ENCODE data around the gene ACIN1.
"Not testable (repeated sequence)": the region's sequence is repeated elsewhere in the genome, so short reads cannot be mapped to it uniquely, and the experiment has no call there.

ACIN1 gene

GRCh38 chr14:23040100-23040499 is 54.8 kb downstream of the ACIN1 start:
- no peak for DNase-seq

- DNase-seq, result no peak
Observed at GRCh38 chr14:23035303-23036144, 59.4 kb downstream of the ACIN1 start.

GRCh38 chr14:23034498-23035302 is 60.2 kb downstream of the ACIN1 start, which contains the start of gene PSMB5:
PSMB5 (minus strand) TSS chr14:23034900; CDS start chr14:23034881, 19 bp downstream.
- no peak for DNase-seq

GRCh38 chr14:23033801-23034497 is 61.0 kb downstream of the ACIN1 start:
- DNase-seq, result no peak

GRCh38 chr14:23033251-23033727 is 61.6 kb downstream of the ACIN1 start:
- DNase-seq, result no peak

- DNase-seq, result no peak
Observed at GRCh38 chr14:23030936-23031335, 64.0 kb downstream of the ACIN1 start.

GRCh38 chr14:23028799-23029198 is 66.1 kb downstream of the ACIN1 start:
- DNase-seq, result no peak

- DNase-seq, result no peak
Observed at GRCh38 chr14:23025151-23025814, 69.7 kb downstream of the ACIN1 start.

- DNase-seq, result no peak
Observed at GRCh38 chr14:23024612-23025075, 70.3 kb downstream of the ACIN1 start.

- DNase-seq, result no peak
Observed at GRCh38 chr14:23023795-23024152, 71.2 kb downstream of the ACIN1 start.

- DNase-seq, result no peak
Observed at GRCh38 chr14:23023022-23023794, 71.7 kb downstream of the ACIN1 start.

GRCh38 chr14:23021889-23022442 is 73.0 kb downstream of the ACIN1 start:
- DNase-seq, result no peak

- no peak for DNase-seq
Observed at GRCh38 chr14:23021434-23021833, 73.5 kb downstream of the ACIN1 start.

- no peak for DNase-seq
Observed at GRCh38 chr14:23020143-23021128, 74.5 kb downstream of the ACIN1 start.

GRCh38 chr14:23018107-23018506 is 76.8 kb downstream of the ACIN1 start:
- DNase-seq, result no peak

- no peak for DNase-seq
Observed at GRCh38 chr14:23017091-23017490, 77.8 kb downstream of the ACIN1 start.

- DNase-seq, result no peak
Observed at GRCh38 chr14:23015618-23016017, 79.3 kb downstream of the ACIN1 start.

- not testable (repeated sequence) for DNase-seq
Observed at GRCh38 chr14:23013749-23014054, 81.2 kb downstream of the ACIN1 start.

- no peak for DNase-seq
Observed at GRCh38 chr14:23013054-23013748, 81.7 kb downstream of the ACIN1 start.
